ENCODE data around the gene CENPB. TPM values are rescaled to one million over a fixed set of nuclear protein-coding genes. Genes with fewer than 3 reads are reported as not detected.

CENPB gene
- total RNA-seq, 4 donors from 2014 or later = 57.0 to 81.4 (median 66.4) TPM

DNA sequence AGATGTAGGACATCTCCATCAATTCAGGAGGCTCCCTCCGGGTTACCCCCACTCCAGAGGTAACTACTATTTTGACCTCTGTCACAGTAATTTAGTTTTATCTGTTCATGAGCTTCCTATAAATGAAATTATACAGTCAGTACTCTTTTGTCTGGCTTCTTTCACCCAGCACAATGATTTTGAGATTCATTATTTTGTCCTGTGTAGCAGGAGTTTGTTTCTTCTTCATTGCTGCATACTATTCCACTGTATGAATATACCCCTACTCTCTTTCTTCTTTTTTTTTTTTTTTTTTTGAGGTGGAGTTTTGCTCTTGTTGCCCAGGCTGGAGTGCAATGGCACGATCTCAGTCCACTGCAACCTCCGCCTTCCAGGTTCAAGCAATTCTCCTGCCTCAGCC is 22.0 kb upstream of the CENPB start:
- 74% methylated on average over 3 of the region's 3 CpGs for WGBS
- Histone ChIP-seq H3K36me3 (peaks cover 8% of the 10 kb centered on the region), H3K27me3 (no peaks in the 10 kb centered on the region), H3K4me3 (peak overlapping the region; percentile 27), H3K4me1 (peaks cover 90% of the 10 kb centered on the region), H3K9me3 (no peaks in the 10 kb centered on the region), H3K27ac (peak overlapping the region; percentile 98)
- DNase-seq (ENCODE audit: low spot score in 2 of 2) = no peak
- TF ChIP-seq, protein P1, sequence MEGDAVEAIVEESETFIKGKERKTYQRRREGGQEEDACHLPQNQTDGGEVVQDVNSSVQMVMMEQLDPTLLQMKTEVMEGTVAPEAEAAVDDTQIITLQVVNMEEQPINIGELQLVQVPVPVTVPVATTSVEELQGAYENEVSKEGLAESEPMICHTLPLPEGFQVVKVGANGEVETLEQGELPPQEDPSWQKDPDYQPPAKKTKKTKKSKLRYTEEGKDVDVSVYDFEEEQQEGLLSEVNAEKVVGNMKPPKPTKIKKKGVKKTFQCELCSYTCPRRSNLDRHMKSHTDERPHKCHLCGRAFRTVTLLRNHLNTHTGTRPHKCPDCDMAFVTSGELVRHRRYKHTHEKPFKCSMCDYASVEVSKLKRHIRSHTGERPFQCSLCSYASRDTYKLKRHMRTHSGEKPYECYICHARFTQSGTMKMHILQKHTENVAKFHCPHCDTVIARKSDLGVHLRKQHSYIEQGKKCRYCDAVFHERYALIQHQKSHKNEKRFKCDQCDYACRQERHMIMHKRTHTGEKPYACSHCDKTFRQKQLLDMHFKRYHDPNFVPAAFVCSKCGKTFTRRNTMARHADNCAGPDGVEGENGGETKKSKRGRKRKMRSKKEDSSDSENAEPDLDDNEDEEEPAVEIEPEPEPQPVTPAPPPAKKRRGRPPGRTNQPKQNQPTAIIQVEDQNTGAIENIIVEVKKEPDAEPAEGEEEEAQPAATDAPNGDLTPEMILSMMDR (IDR thresholded peaks at IDR 0.05) = no peak

DNA sequence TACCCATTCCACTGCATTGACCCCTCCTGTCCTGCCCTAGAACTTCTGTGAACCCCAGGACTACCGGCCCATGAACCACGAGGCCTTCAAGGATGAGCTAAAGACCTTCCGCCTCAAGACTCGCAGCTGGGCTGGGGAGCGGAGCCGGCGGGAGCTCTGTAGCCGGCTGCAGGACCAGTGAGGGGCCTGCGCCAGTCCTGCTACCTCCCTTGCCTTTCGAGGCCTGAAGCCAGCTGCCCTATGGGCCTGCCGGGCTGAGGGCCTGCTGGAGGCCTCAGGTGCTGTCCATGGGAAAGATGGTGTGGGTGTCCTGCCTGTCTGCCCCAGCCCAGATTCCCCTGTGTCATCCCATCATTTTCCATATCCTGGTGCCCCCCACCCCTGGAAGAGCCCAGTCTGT is 18.2 kb upstream of the CENPB start:
- Histone ChIP-seq H3K27me3 (no peaks in the 10 kb centered on the region), H3K27ac (peak overlapping the region; percentile 98), H3K36me3 (peaks cover 41% of the 10 kb centered on the region), H3K4me3 (no peak overlapping the region), H3K9me3 (no peaks in the 10 kb centered on the region), H3K4me1 (peaks cover 84% of the 10 kb centered on the region)
- WGBS = 67% methylated on average over 3 of the region's 11 CpGs
- TF ChIP-seq EP300 (IDR thresholded peaks at IDR 0.05) = no peak
- peak in 1 of 2 donors; percentile 51 for DNase-seq (ENCODE audit: low spot score in 2 of 2)

DNA sequence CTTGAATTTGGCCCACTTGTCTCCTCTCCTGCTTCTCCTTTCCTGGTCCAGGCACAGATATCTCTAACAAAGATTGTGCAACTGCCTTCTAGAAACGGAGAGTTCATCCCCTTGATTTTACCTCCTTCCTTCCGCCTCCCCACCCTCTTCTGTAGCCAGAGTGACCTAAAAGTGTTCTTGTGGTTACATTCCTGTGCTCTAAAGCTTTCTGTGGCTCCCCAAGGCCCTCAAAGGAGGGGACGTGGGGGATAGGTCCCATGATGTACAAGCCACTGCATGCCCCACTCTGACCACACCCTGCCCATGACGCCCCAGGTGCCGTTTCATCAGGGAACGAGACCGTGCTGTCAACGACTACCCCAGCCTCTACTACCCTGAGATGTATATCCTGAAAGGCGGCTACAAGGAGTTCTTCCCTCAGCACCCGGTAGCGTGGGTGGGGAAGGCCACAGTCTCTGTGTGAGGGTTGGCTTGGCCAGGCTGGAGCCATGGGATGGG is 17.8 kb upstream of the CENPB start:
- H3K4me1 ChIP-seq = peaks cover 86% of the 10 kb centered on the region
- H3K27ac ChIP-seq = peak overlapping the region; percentile 98
- H3K9me3 ChIP-seq = no peaks in the 10 kb centered on the region
- WGBS = 41% methylated on average over 11 of the region's 11 CpGs
- DNase-seq (ENCODE audit: low spot score in 2 of 2) = peak in 1 of 2 donors; percentile 71
- H3K27me3 ChIP-seq = no peaks in the 10 kb centered on the region
- H3K4me3 ChIP-seq = no peak overlapping the region
- H3K36me3 ChIP-seq = peaks cover 45% of the 10 kb centered on the region
- TF ChIP-seq POLR2AphosphoS5 (IDR thresholded peaks at IDR 0.05) (no peak), POLR2A (IDR thresholded peaks at IDR 0.05) (no peak), EP300 (IDR thresholded peaks at IDR 0.05) (no peak)
- TF ChIP-seq, protein P1 (IDR thresholded peaks at IDR 0.05) = no peak

DNA sequence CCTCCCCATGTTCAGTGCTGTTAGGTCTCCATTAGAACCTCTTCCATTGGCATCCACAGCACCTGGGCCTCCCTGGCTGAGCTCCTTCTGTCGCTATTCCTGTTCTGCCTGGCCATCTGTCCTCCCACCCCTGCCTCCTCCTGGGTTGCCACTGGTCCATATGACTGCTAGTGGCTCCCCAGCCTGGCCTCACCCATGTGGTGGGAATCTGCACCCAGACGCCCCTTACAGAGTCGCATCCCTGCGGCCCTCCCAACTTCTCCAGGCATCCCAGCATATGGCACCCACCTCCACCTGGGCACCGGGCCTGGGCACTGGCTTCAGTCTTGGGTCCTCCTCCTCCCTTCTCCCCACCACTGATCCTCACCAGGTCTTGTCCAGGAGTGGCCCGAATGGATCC is 17.3 kb upstream of the CENPB start:
- peaks cover 90% of the 10 kb centered on the region for H3K4me1 ChIP-seq
- H3K9me3 ChIP-seq = no peaks in the 10 kb centered on the region
- no peak overlapping the region for H3K4me3 ChIP-seq
- 82% methylated on average over 6 of the region's 6 CpGs for WGBS
- peaks cover 45% of the 10 kb centered on the region for H3K36me3 ChIP-seq
- H3K27ac ChIP-seq = peak overlapping the region; percentile 13
- peak in 1 of 2 donors; percentile 52 for DNase-seq (ENCODE audit: low spot score in 2 of 2)
- H3K27me3 ChIP-seq = no peaks in the 10 kb centered on the region
- no peak for TF ChIP-seq POLR2A (IDR thresholded peaks at IDR 0.05)
- no peak for TF ChIP-seq POLR2AphosphoS5 (IDR thresholded peaks at IDR 0.05)
- TF ChIP-seq, protein P1 (IDR thresholded peaks at IDR 0.05) = no peak
- no peak for TF ChIP-seq EP300 (IDR thresholded peaks at IDR 0.05)

DNA sequence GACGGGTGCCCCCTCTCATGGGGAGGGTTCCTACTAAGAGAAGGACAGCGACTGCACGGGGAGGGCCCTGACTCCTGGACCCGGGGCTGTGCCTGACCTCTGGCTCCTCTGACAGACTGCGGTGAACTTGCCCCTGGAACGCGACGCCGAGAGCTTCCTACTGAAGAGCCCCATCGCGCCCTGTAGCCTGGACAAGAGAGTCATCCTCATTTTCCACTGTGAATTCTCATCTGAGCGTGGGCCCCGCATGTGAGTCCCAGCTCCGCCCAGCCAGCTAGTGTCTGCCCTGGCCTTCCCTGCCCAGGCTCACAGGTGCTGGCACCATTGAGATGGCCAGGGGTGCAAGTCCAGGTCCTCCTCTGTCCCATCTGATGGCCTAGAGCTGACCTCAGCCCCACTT is 16.7 kb upstream of the CENPB start:
- DNase-seq (ENCODE audit: low spot score in 2 of 2) = peak in 1 of 2 donors; percentile 56
- Histone ChIP-seq H3K4me1 (peaks cover 90% of the 10 kb centered on the region), H3K4me3 (no peak overlapping the region), H3K27ac (no peak overlapping the region), H3K9me3 (no peaks in the 10 kb centered on the region), H3K27me3 (no peaks in the 10 kb centered on the region), H3K36me3 (peaks cover 45% of the 10 kb centered on the region)
- no peak for TF ChIP-seq POLR2A (IDR thresholded peaks at IDR 0.05)
- TF ChIP-seq POLR2AphosphoS5 (IDR thresholded peaks at IDR 0.05) = no peak
- TF ChIP-seq, protein P1 (IDR thresholded peaks at IDR 0.05) = no peak
- no peak for TF ChIP-seq EP300 (IDR thresholded peaks at IDR 0.05)
- 96% methylated on average over 8 of the region's 14 CpGs for WGBS
